Activated CD4-positive, alpha-beta T cell treated with anti-CD3 and anti-CD28 coated beads, Interleukin-2, Interleukin-6, amounts not matched to agents 100 ng/mL and 50 ng/mL, durations not matched to agents 16 hours and 8 hours (primary cell): Measurements from ENCODE around the gene STK24.
"Not testable (repeated sequence)": the region's sequence is repeated elsewhere in the genome, so short reads cannot be mapped to it uniquely, and the experiment has no call there.

ENCODE experiments used
- DNase-seq: peaks from one replicate; pipeline ENCODE4 v3.0.0-alpha.2; 2020

STK24 gene

DNA sequence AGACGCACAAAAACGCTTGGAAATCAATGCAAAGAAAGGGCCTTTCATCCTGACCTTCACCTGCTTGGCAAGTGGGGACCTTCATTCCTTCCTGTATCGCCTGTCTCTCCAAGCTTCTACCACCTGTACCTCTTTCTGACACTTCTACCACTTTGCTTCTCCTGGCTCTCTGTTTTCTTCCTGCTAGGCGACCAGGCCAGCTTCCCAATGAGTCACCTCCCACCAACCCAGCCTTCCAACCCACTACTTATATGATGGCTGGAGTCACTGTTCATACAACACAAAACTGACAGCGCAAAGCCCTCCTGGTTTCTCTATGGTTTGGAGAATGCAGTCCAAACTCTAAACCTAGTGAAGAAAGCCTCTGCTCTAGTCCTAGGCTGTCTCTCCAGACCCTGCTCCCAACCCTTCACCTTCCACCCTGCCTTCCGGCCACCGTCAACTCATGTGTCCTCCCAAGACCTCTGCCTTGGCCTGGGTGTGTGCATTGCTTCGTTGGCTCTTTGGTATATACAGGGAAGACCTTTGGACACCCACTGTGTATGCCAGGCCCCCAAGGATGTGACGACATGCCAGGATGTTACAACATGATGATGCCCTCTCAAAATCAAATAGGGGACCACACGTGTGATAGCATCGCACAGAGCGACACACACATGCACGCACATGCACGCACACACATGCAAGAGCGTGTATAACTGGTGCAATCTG, 148.5 kb downstream of the STK24 start:
- no peak for DNase-seq

DNA sequence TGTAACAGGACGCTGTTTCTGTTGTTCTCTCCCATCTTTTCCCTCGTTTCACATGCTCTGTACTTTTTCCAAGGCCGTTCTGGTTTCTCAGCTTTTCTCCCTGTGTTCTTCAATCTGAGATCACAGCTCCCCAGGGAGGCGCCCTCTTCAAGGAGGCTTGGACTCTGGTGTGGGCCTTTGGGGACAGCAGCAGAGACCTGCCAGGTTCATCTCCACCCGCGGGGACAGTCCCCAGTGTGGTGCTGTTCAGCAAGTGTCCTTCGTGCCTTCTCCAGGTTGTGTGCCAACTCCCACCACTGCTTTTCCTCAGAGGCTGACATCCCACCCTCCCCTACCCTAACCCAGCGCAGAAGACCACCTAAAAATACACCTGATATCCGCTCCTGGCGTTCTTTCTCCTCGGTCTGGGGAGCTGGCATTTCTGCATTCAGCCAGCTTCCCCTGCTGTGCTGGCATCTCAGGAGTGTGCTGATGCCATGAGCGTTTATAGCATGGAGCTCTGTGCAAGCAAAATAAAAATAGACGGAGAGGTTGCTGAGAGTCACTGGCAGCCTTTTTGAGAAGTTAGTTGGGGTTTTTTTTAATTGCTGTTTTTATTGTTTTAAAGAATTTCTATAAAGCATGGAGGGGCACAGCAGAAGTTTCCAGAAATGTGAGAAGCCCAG, 149.4 kb downstream of the STK24 start:
- no peak for DNase-seq

DNA sequence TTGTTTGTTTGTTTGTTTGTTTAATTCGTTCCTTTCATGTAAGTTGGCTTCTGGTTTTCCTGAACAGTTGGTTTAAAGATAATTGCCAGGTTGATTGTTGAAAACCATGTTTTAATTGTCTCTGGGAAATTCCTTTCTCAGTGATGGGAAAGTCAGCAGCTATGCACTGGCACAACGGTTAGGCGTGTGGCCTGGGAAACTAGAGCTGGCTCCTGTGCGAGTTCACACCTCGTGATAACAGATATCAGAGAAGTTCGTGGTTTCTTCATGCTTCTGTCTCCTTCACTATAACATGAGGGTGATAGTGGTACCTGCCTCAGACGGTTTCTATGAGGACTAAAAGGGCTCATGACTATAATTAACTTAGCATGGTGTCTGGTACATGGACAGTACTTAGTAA, 153.5 kb downstream of the STK24 start:
- no peak for DNase-seq

DNA sequence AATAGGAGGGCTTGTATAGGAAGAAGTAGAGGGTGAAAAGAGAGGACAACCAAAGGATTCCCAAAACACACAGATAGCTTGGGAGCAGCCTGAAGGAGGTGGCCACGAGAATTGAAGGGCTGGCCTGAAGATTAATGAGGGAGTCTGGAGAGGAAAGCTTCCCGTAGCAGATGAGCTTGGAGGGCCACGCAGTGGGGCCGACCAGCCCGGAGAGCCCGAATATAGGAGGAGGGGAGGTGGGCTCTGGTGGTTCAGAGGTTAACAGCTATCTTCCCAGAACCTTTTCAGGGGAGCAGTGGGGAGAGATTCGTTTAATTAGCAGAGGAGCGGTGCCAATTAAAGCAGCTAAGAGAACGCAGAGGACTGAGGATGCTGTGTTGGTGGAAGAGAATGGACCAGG, 154.9 kb downstream of the STK24 start:
- no peak for DNase-seq

DNA sequence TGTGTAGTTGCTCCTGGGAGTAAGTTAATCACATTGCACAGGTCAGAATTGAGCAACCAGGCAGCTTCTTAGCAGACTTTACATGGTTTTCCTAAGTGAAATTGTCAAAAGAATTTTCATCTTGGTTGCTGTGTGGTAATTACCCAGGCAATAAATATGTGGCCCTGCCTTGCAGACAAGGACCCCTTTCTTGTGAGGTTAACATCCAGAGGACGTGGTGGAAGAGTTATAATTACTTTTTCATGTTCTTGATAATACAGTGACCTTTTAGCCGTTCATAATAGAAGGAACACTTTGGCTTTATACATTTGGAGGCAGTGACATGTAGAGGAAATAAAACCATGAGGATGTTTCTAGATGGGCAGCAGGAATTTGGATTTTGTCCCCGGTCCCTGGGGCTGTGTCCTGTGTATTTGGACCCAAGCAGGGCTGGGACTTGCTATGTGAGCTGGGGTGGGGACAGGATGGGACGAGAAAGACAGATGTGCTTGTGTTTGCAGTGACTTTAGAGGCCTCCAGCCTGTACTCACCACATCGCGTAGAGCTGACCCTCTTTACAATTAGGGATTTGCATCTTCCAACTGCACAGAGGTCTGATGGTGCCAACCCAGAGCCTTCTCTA, 156.2 kb downstream of the STK24 start:
- DNase-seq = no peak

DNA sequence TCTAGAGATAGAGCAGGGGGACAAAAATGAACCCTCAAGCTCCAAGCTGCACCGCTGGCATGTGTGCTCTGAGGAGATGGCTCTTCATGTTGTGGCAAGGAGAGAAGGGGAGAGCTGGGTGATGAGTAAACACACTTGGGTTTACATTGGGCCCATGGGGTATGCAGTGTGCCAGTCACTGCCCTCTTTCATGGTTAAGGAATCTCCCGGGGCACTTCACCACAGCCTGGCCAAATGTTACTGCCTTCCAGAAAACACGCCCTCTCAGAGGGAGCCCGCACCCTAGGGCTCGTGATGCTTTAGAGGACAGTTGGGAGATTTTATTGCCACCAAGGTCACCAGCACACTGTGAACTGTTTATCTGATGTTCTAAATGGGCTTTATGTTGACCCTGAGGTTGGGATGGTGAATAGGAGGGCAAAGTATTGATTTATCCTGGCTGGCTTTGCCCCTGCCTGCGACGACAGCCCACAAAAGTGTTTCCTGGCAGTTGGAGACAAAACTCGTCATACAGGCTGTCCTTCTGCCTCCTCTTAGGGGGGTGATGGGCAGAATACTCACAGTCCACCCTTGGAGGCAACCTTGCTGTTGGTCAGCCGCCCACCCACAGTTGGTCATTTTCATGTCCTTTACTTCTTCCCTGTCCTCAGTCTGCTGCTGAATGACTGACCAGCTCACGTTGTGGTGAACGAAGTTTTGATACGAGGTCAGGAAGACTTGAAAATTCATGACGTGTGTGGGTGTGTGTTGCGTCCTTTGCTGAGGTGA, 156.9 kb downstream of the STK24 start:
- no peak for DNase-seq

DNA sequence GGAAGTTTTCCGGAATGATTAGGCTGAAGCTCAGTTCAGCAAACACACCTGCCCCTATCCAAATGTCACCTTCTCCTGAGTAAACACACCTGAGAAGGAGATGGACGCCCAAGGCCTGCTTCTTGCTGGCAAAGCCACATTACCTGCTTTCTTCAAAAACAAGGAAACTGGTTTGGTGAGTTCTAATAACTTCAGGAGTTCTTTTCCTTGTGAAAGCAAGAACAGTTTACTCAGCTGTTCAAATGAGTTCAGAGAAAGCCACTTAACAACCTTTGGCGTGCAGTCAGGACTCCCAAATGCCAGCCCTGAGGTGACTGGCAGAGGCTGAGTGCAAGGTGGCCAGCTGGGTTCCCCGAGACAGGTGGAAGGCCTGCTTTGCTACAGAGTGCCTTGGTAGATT, 160.5 kb downstream of the STK24 start:
- no peak for DNase-seq

DNA sequence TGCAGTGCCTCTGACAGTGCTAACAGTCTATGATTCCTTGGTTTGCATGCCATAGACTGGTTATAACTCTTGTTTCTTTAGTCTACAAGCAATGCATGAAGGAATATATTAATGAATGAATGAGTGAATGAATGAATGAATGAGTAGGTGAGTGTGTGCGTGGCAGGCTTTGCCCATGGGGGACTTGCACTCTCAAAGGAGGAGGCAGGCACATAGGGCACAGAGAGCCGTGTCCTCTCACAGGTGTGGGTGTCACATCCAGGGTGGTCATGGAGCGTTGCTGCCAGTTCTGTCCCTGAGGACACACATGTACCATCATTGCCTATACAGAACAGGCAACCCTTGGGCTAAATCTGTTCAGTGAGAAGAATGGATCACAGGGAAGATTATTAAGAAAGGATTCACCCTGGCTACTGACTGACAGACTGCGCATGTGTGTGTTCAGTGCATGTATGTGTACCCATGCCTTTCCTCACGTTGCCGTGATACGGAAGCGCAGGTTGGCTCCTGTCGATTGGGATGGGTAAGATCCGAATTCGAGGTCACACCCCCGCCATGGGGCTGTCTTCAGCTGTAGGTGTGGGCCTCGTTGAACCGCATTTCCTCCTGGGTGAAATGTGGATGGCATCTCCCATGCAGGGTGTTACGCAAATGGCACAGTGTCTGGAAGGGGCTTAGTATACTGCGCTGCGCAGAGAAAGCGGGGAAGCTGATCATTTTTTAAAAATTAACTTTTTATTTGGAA, 161.4 kb downstream of the STK24 start:
- DNase-seq = no peak

DNA sequence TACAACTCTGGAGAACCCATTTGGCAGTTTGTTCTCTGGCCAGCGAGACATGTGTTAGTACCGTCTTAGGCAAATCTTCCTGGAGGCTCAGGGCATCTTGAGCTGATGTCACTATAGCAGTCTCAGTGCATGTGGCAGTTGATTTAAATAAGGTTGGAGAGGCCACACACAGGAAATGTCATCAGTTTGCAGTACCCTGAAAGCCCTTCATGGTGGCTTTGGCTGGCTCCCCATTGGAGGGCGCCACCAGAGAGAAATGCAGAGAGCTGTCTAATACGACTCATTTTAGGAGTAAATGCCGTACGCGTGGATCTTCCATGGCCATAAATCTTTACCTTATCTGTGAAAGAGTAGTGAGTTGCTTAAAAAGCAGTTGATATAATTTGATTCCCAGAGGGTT, 163.1 kb downstream of the STK24 start:
- DNase-seq = no peak

DNA sequence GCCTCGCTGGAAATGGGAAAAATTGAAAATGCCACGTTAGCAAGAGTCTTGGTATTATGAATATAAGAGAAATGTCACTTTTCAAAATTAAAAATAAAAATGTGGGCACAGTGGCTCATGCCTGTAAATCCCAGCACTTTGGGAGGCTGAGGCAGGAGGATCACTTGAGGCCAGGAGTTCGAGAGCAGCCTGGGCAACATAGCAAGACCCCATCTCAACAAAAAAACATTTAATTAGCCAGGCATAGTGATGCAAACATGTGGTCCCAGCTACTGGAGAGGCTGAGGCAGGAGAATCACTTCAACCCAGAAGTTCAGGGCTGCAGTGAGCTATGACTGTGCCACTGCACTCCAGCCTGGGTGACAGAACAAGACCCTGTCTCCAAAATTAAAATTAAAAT, 163.6 kb downstream of the STK24 start:
- DNase-seq = not testable (repeated sequence)

DNA sequence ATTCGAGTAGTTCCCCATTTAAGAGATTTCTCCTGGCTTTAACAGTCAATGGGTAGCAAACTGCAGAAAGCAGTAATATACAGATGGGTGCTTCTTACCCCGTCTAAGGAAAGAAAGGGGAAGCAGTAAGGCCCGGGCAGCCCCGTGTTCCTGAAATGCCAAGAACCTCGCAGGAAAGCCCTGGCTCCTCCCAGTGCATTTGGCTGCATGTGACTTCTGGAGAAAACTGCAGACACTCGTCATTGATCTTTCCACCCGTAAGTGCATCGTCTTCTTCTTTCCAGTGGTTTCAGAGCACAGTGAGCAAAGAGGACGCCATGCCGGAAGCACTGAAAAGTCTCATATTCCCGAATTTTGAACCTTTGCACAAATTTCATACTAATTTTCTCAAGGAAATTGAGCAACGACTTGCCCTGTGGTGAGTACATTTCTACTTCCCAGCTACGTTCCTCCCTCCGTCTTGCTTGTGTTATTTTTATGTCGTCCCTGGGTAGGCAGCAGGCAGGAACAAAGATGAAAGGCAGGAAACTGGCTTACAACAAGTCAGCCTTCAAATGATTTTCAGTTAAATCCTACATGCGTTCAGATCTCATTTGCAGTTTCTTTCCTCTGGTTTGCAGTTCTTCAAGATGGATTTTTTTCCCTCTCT, 165.2 kb downstream of the STK24 start:
- no peak for DNase-seq

DNA sequence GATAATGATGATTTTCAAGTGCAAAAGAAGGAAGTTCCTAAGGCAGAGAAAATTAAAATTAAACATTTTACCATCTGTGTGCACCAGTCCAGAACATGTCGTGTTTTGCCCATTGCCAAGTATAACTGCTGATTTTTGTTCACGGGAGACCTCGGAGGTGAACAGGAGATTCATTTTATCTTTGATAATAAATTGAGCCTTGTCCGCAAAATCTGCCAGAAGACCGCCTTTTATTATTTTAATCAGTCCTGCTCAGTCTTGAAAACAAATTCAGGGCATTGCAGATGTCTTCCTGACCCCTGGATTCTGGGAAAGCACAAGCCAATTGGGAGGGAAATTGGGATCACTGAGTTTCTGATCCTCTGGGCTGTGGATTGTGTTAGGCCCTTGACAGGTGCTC, 165.9 kb downstream of the STK24 start:
- no peak for DNase-seq

DNA sequence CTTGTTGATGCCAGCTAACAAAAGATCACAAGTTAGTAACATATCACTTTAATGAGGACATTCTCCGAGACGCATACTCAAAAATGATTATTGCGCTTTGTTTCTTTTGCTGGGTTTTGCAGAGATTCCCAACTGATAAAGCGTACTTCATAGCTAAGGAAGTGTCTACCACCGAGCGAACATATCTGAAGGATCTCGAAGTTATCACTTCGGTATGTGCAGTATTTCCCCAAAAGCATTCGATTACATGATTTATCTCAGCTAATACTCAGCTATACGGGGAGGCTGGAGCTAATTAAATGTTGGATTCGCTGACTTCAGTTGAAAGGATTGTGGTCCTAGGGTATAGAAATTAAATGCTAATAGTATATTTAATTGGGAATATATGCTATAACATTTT, 166.3 kb downstream of the STK24 start:
- DNase-seq = no peak

DNA sequence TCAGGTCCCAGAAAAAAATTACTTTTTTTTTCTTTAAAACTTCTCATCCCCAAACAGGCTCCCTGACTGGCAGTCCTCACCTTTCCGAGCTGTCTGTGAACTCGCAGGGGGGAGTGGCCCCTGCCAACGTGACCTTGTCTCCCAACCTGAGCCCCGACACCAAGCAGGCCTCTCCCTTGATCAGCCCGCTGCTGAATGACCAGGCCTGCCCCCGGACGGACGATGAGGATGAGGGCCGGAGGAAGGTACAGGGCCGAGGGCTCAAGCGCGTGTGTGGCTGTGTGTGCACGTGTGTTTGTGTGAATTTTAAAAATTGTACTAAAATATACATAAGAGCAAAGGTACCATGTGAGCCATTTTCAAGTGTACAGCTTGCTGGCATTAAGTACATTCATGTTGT, 167.6 kb downstream of the STK24 start:
- no peak for DNase-seq

DNA sequence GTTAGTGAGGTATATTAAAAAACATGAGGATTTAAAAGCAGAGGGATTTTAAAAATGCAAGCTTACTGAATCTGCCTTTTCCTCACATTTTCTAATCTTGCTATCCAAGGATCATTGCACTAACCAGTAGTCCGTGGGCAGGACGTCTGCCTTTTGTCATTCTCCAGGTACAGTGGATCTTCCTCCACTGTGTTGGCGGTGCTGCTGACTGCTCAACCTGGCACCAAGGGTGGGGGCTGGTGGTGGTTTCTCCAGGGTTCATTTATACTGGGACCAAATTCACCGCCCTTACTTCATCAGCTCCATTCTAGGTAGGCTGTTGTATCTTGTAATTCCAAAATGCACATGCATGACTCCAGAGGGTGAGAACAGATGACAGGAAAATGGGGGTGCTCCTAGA, 169.3 kb downstream of the STK24 start:
- DNase-seq = no peak

DNA sequence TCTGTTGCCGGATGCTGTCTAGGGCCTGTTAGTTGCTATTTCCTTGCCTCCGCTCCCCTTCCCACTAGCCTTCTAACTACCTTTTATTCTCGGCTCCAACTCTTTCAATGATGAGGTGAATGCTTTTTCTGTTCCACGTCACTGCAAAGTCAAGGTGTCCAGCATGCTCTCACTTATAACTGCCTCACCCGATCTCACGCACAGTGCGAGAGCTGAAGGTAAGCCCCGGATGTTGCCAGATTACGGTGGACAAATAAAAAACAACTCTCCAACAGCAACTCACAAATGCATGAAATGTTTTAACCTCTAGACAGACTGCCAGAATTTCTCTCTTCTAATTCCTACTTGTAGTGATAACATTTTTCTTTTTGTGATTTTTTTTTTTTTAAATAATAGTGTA, 169.9 kb downstream of the STK24 start:
- DNase-seq = no peak

DNA sequence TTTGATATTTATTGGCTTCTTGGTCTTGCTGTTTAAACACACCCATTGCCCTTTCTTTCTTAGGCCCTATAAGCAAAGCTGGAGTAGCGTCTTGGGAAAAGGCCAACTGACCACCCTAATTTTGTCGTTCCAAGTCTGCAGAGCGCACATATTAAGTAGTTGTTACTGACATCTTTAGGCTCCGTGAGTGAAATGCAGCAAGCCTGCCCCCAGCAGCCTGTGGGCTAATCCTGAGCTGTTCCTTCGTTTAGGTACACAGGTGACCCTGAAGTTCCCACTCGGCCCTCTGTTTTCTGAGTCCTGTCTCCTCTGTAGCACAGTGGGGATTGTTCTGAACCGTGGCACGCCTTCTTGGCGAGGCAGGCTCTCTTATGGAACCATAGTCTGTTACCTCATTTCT, 170.5 kb downstream of the STK24 start:
- DNase-seq = no peak

DNA sequence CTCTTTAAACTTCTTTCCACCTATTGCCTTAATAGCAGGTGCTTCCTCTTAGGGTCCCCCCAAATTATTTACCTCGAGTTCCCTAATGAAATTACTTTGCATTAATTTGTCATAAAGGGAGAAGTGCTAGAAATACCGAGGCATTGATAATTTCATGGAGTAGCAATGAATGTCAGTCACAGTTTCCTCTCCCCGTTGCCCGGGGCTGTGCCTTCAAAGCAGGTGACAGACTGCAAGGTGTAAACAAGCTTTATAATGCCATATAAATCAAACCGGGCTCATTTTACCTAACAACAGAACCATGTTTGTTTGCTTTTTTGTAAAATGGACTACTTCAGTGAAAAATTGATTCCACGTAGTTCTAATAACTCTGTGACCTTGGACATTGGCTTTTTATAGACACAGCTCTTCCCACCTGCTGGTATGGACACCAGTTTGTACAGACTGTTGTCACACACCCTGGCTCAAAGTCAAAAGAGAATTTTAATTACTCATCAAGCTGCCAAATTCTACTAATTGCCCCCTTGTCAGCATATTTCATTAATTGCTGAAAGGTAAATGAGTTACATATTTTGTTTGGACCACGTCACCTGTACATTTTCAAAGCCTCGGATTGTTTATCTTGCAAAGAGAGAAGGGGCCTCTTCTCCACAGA, 171.1 kb downstream of the STK24 start:
- no peak for DNase-seq

DNA sequence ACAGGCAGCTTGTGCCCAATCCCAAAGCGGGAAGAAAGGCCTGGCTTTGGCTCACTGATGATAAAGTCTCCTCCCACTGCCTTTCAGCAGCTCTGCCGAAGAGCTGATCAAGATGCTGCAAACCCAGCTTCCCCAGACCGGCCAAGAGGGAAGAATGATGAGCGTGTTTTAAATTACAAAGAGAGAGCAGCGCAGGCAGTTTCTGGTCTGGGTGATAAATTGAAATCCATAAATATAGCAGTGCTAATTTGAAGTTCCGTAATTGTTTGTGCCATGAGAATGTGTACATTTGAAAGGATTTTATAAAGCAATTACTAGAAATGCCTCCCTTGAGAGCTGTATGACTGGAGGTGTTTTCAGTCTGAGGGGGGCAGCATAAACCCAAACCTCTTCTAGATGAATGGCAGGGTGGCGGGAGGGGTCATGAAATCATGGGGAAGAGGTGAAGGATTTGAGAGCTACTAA, 171.8 kb downstream of the STK24 start:
- DNase-seq = no peak

DNA sequence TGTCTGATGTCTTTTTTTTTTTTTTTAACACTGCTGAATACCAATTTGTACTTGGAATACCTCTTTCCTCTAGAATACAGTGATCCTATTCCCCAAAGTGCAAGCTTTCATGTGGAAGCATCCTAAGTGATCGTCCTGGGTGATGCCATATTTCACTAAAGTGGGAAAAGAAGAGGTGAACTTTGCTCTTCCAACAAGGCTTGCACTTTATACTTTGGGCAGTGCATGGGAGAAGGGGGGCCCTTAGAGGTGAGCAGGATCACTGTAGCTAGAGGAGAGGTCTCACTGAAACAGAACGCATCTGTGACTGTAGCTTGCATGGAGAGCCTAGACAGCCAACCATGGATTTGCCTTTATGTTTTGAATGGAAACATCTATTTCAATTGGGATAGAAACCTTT, 173.8 kb downstream of the STK24 start:
- DNase-seq = no peak

DNA sequence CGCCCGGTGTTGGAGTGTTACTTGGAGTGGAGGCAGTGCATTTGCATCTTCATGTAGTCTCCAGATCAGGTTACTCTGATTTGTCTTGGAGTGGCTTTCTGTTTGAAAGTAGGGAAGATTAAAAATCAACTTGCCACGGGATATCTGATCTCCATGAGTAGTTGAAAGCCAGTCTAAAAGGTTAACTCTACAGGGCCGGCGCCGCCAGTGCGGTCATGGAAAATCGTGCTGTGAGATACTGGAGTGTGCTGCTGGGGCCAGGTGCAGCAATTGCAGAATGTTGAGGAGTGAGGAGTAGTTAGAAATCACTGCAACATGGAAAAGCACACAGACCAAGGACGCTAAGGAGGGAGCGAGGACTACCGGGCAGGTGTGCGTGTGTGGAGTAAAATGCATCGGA, 175.0 kb downstream of the STK24 start:
- no peak for DNase-seq

DNA sequence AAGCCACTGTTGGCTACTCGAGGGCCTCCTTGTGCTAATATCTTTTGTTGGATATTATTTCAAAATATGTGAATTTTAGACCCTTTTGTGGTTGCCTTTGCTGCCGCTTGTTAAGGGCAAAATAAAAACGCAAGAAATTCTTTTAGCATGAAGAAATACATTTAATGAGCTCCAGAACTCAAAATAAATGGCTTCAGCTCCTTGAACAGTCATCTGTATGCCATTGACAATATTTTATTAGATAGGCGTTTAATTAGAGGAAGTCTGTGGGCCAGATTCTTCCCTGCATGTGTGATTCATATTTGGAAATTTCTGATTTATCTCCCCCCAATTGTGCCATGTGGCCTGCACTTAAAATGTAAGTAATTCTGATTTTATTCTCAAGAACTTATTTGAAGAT, 177.2 kb downstream of the STK24 start:
- no peak for DNase-seq
